Upper lobe of left lung (tissue), 6 donors: ENCODE measurements around the gene CETP. TPM values are rescaled to one million over a fixed set of nuclear protein-coding genes. Genes with fewer than 3 reads are reported as not detected.

ENCODE experiments used
- ATAC-seq, 2 donors: fragments of 200-7000 bp; cut with Tn5 transposase; one replicate each; pipeline ENCODE4 v1.9.1; 2022; ENCODE audit warnings: mild to moderate bottlenecking in 2 of 2, moderate library complexity in 2 of 2; ENCODE audit not compliant: low FRiP score in 2 of 2
- DNase-seq, 2 donors: peaks; one replicate each; pipeline ENCODE4 v3.0.0-alpha.2; 2019 to 2020
- H3K27ac ChIP-seq, 4 donors: fragments of 200-600 bp; sonication (generic); one replicate each; pipeline ENCODE4 v1.5.1; 2016 to 2019
- H3K27me3 ChIP-seq, 4 donors: fragments of 200-600 bp; sonication (generic); one replicate each; pipeline ENCODE4 v1.5.1; 2017 to 2019
- H3K36me3 ChIP-seq, 4 donors: fragments of 200-600 bp; sonication (generic); one replicate each; pipeline ENCODE4 v1.5.1; 2016 to 2019
- H3K4me1 ChIP-seq, 4 donors: fragments of 200-600 bp; sonication (generic); one replicate each; pipeline ENCODE4 v1.5.1; 2018 to 2019
- H3K4me3 ChIP-seq, 4 donors: fragments of 200-600 bp; sonication (generic); one replicate each; pipeline ENCODE4 v1.5.1; 2017 to 2019; ENCODE audit warnings: mild to moderate bottlenecking in 2 of 4, moderate library complexity in 1 of 4
- H3K9me3 ChIP-seq, 4 donors: fragments of 200-600 bp; sonication (generic); one replicate each; pipeline ENCODE4 v1.5.1; 2018 to 2019
- CTCF ChIP-seq, 6 experiments: fragments of 450-650 bp in 4 of 6; fragments of 200-600 bp in 2 of 6; sonication (generic) in 2 of 6; IDR thresholded peaks; one replicate each; pipeline ENCODE4 v1.5.1; 2016 to 2019; ENCODE audit warnings: antibody characterized with exemption in 6 of 6
- EP300 ChIP-seq, 4 donors: sonication (generic); formaldehyde crosslinking; IDR thresholded peaks; one replicate each; pipeline ENCODE4 v1.5.1; 2017; ENCODE audit warnings: antibody characterized with exemption in 4 of 4, control low read depth in 2 of 4
- POLR2A ChIP-seq, 4 donors: fragments of 450-650 bp; IDR thresholded peaks; one replicate each; pipeline ENCODE4 v1.5.1; 2016 to 2017; ENCODE audit warnings: antibody characterized with exemption in 4 of 4, mild to moderate bottlenecking in 2 of 4
- POLR2AphosphoS5 ChIP-seq, 2 donors: sonication (generic); formaldehyde crosslinking; IDR thresholded peaks; one replicate each; pipeline ENCODE4 v1.5.1; 2017; ENCODE audit warnings: antibody characterized with exemption in 2 of 2
- WGBS, 2 donors: methylation state at CpG; one replicate each; pipeline ENCODE4 v1.1.5; 2017 to 2018; 5-methylcytosine and 5-hydroxymethylcytosine counted together
- total RNA-seq, 6 donors: library from RNA; depleted of rRNA in 4 of 6; stranded (reverse); fragments of >200 nt in 4 of 6; gene quantifications; one replicate each; pipeline versions ENCODE4 v1.1.0 to v1.2.1, GENCODE V29; 2016 to 2021
- donor health status: DM: no; HTN: no; CAD: no; lungs with moderate emphysema.
- donor health status: DM: no; HTN: yes; CAD: no; lungs with severe emphysema.

The CETP gene
- total RNA-seq, 6 donors from 2014 or later: 0.29 to 1.5 (median 0.91) TPM; not detected in 1

- Histone ChIP-seq H3K27ac (peak overlapping the region in 3 of 4 donors; percentile 62 to 90 (median 81)), H3K27me3 (no peaks in the 10 kb centered on the region), H3K9me3 (no peaks in the 10 kb centered on the region), H3K4me3 (no peak overlapping the region), H3K4me1 (peaks cover 24 to 57% (median 31%) of the 10 kb centered on the region in 4 donors), H3K36me3 (peaks cover 0 to 2% (median 0%) of the 10 kb centered on the region in 4 donors)
- ATAC-seq: no peak
- TF ChIP-seq EP300 (IDR thresholded peaks at IDR 0.05): no peak
- no peak for TF ChIP-seq CTCF (IDR thresholded peaks at IDR 0.05)
- TF ChIP-seq POLR2AphosphoS5 (IDR thresholded peaks at IDR 0.05): no peak
- TF ChIP-seq POLR2A (IDR thresholded peaks at IDR 0.05): no peak
- 87 to 93% methylated on average over 3 of the region's 3 CpGs for WGBS, 2 donors
- DNase-seq: no peak
Observed at GRCh38 chr16:56998352-56998751, 36.6 kb downstream of the CETP start.

GRCh38 chr16:56998861-56999260 lies 37.1 kb downstream of the CETP start:
- peaks cover 0 to 2% (median 0%) of the 10 kb centered on the region in 4 donors for H3K36me3 ChIP-seq
- H3K27me3 ChIP-seq: no peaks in the 10 kb centered on the region
- WGBS, 2 donors: 62 to 73% methylated on average over 6 of the region's 6 CpGs
- peaks cover 24 to 52% (median 30%) of the 10 kb centered on the region in 4 donors for H3K4me1 ChIP-seq
- peak overlapping the region; percentile 62 to 90 (median 74) for H3K27ac ChIP-seq
- TF ChIP-seq POLR2AphosphoS5 (IDR thresholded peaks at IDR 0.05) (no peak), EP300 (IDR thresholded peaks at IDR 0.05) (no peak), CTCF (IDR thresholded peaks at IDR 0.05) (no peak), POLR2A (IDR thresholded peaks at IDR 0.05) (no peak)
- DNase-seq (no peak), ATAC-seq (no peak)
- H3K9me3 ChIP-seq: no peaks in the 10 kb centered on the region
- H3K4me3 ChIP-seq: no peak overlapping the region

GRCh38 chr16:56999409-57000270 lies 37.9 kb downstream of the CETP start:
- peak in 1 of 2 donors; percentile 8 for ATAC-seq

GRCh38 chr16:57000271-57001025 lies 38.7 kb downstream of the CETP start:
- 56 to 62% methylated on average over 3 to 5 of the region's 5 CpGs for WGBS, 2 donors
- H3K9me3 ChIP-seq: no peaks in the 10 kb centered on the region
- peaks cover 0 to 2% (median 0%) of the 10 kb centered on the region in 4 donors for H3K36me3 ChIP-seq
- TF ChIP-seq EP300 (IDR thresholded peaks at IDR 0.05) (no peak), POLR2AphosphoS5 (IDR thresholded peaks at IDR 0.05) (peak in 1 of 2 donors; percentile 54)
- DNase-seq (peak in 1 of 2 donors; percentile 59), ATAC-seq (peak; percentile 11 to 78)
- H3K27me3 ChIP-seq: no peaks in the 10 kb centered on the region
- peak overlapping the region; percentile 62 to 90 (median 74) for H3K27ac ChIP-seq
- H3K4me1 ChIP-seq: peaks cover 21 to 43% (median 26%) of the 10 kb centered on the region in 4 donors
- no peak overlapping the region for H3K4me3 ChIP-seq

More at GRCh38 chr16:56999409-57000270, 37.9 kb downstream of the CETP start:
- 64 to 82% methylated on average over 5 to 11 of the region's 11 CpGs for WGBS, 2 donors
- Histone ChIP-seq H3K27ac (peak overlapping the region; percentile 62 to 90 (median 74)), H3K27me3 (no peaks in the 10 kb centered on the region), H3K9me3 (no peaks in the 10 kb centered on the region), H3K4me3 (no peak overlapping the region), H3K36me3 (peaks cover 0 to 2% (median 0%) of the 10 kb centered on the region in 4 donors), H3K4me1 (peaks cover 24 to 44% (median 27%) of the 10 kb centered on the region in 4 donors)
- DNase-seq: peak in 1 of 2 donors; percentile 34
- no peak for TF ChIP-seq POLR2AphosphoS5 (IDR thresholded peaks at IDR 0.05)
- no peak for TF ChIP-seq POLR2A (IDR thresholded peaks at IDR 0.05)
- TF ChIP-seq CTCF (IDR thresholded peaks at IDR 0.05): no peak
- TF ChIP-seq EP300 (IDR thresholded peaks at IDR 0.05): no peak
